Measurements from ENCODE around the gene SLCO3A1. TPM values are rescaled to one million over a fixed set of nuclear protein-coding genes. Genes with fewer than 3 reads are reported as not detected.

The SLCO3A1 gene
- total RNA-seq, 1 donor from 2014 or later, result 2.7 TPM

DNA sequence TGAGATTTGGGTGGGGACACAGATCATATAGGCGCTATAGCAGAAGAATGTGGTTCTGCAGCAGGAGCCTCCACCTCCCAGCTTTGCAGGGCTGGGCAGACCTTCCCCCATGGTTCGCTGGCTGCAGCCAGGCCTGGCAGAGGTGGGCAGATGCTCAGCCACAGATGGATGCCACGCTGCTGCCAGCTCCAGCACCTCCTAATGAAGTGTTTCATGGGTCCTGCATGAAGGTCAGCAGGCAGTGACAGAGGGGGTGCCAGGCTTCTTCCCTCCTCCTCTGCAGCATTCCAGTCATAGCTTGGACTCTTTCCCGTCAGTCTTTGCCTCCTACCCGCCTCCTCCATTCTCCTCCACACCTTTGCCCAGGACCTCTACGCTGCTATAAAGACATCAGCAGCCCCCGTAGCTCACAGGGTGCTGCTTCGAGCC, 85.9 kb downstream of the SLCO3A1 start:
- no peak for DNase-seq (ENCODE audit: low read depth)
- no peak overlapping the region for H3K4me3 ChIP-seq (ENCODE audit: low read depth, low read length)
- TF ChIP-seq, protein P1, sequence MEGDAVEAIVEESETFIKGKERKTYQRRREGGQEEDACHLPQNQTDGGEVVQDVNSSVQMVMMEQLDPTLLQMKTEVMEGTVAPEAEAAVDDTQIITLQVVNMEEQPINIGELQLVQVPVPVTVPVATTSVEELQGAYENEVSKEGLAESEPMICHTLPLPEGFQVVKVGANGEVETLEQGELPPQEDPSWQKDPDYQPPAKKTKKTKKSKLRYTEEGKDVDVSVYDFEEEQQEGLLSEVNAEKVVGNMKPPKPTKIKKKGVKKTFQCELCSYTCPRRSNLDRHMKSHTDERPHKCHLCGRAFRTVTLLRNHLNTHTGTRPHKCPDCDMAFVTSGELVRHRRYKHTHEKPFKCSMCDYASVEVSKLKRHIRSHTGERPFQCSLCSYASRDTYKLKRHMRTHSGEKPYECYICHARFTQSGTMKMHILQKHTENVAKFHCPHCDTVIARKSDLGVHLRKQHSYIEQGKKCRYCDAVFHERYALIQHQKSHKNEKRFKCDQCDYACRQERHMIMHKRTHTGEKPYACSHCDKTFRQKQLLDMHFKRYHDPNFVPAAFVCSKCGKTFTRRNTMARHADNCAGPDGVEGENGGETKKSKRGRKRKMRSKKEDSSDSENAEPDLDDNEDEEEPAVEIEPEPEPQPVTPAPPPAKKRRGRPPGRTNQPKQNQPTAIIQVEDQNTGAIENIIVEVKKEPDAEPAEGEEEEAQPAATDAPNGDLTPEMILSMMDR (conservative IDR thresholded peaks at IDR 0.05; ENCODE audit: low read depth, low read length), result no peak

DNA sequence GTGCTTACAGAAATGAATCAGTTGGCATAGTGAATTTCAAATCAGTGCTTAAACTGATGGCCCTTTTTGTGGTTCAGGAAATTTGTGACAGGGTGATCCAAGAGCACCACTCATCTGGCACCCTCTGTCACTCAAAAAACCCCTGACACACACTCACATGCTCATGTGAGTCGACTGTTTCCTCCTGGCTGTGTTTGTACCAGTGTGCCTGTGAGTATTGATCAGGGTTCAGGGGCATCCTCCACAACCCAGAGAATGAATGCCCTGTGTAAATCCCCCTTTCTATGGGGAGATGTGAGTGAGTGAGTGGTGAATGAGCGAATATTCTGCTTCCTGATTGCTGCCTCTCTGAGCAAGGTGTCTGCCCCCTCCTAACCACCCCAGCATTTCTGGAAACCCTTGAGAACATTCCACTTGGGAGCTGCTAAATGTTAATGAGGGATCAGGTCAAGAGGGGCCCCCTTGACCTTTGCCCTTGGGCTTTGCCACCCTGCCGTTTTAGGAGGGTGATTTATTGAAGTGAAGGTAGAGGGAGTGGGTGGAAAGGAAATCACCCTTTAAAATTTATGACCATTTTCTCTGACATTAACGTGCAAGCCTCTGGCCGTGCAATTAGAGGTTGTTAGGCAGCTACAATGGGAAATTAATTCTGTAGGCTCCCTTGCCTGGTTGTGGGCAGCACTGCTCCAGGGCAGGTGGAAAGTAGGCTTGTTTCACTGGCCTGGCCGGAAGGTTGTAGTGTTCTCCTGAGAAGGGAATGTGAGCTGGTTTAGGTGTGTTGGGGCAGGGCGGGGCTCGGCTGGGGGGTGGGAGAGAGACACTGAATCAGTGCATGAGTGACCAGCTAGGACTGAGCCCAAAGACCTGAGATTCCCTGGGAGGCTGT, 87.2 kb downstream of the SLCO3A1 start:
- no peak for DNase-seq (ENCODE audit: low read depth)
- H3K4me3 ChIP-seq (ENCODE audit: low read depth, low read length), result no peak overlapping the region
- TF ChIP-seq, protein P1 (conservative IDR thresholded peaks at IDR 0.05; ENCODE audit: low read depth, low read length), result no peak

DNA sequence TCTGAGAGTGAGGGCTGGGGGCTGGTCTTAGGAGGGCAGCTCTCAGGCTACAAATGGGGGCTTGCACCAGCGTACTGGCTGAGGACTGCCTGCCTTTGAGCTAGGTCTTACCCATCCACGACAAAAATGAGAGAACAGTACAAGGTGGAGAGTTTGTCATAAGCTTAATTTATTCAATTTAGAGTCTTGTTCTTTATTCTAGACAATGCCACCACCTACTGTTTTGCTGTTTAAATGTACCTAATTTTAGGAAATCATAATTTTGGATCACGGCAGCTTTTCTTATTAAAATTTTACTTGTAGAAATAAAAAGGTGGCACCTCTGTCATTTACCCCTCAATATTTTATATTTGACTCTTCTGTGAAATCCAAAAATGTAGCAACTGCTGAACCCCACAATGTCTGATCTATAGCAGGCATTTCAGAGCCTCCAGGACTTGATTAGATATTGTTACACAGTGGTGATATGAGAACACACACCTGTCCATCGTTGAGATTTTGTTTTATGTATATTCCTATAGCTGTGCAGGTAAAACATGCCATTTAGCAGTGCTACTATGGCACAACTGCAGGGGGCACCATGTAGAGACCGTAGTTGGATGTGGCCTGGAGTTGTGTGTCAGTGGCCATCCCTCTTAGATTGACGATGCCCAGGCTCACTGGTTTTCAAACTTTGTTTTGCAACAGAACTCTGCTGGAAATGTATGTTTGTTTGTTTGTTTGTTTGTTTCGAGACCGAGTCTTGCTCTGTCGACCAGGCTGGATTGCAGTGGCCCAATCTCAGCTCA, 88.6 kb downstream of the SLCO3A1 start:
- TF ChIP-seq, protein P1 (conservative IDR thresholded peaks at IDR 0.05; ENCODE audit: low read depth, low read length), result peak; percentile 35
- no peak for DNase-seq (ENCODE audit: low read depth)

DNA sequence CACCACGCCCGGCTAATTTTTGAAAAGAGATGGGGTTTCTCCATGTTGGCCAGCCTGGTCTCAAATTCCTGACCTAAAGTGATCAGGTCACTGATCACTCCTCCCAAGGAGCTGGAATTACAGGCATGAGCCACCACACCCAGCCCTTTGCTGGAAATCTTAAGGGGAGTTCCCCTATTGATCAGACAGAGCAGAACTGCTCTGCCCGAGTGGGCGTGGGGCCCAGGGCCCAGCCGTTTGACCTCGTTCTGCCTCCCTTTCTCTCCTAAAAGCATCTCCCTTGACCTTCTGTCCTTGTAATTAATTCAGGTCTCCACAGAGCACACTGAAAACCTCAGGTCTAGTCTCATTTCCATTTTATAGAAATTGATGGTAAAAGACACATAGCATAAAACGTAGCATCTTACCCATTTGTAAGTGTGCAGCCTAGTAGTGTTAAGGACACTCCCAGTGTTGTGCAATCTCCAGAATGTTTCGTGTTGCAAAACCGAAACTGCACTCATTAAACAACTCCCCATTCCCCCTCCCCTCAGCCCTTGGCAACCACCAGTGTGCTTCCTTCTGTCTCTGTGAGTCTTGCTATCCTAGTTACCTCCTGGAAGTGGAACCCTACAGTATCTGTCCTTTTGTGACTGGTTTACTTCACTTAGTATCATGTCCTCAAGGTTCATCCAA, 89.3 kb downstream of the SLCO3A1 start:
- peak; percentile 93 for DNase-seq (ENCODE audit: low read depth)

More for the DNA sequence above, 88.6 kb downstream of the SLCO3A1 start:
- peak overlapping the region; percentile 37 for H3K4me3 ChIP-seq (ENCODE audit: low read depth, low read length)

DNA sequence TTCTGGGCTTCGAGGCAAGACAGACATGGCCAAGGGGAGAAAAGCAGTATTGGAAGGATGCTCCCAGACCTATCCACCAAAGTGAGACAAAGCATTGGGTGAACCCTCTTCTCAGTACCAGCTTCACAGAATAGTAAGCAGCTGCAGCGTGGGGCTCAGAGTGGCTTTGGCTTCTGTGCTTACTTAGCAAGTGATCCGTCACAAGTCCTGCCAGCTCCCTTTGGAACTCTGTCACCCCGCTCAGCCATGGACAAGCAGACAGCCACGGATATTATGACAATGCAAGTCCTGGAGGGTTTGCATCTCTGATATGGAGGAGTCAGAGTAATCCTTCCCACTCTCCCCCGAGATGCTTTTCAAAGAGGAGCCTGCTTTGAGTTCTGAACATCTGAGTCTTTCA, 90.8 kb downstream of the SLCO3A1 start:
- no peak overlapping the region for H3K4me3 ChIP-seq (ENCODE audit: low read depth, low read length)
- TF ChIP-seq, protein P1 (conservative IDR thresholded peaks at IDR 0.05; ENCODE audit: low read depth, low read length), result no peak
- no peak for DNase-seq (ENCODE audit: low read depth)

More for the DNA sequence above, 89.3 kb downstream of the SLCO3A1 start:
- TF ChIP-seq, protein P1 (conservative IDR thresholded peaks at IDR 0.05; ENCODE audit: low read depth, low read length), result no peak
- H3K4me3 ChIP-seq (ENCODE audit: low read depth, low read length), result peak overlapping the region; percentile 37

DNA sequence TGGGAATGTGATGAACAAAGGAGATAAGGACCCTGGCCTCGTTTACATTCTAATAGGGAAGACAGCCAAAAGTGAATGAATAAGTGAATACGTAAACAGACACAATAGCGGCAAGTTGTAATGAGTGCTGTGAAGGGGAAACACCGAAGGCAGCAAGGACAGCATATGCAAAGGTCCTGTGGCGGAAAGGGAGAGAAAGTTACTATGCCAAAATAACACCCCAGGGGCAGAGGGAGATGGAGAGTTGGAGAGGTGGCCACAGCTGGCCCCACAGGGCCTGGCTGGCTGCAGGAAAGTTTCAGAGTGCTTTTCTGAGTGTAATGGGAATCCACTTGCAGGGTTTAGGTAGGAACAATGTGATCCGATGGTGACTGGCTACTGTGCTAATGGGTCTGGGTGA, 91.9 kb downstream of the SLCO3A1 start:
- DNase-seq (ENCODE audit: low read depth), result no peak
- no peak overlapping the region for H3K4me3 ChIP-seq (ENCODE audit: low read depth, low read length)
- TF ChIP-seq, protein P1 (conservative IDR thresholded peaks at IDR 0.05; ENCODE audit: low read depth, low read length), result no peak
